ENCODE results near the gene KIAA0513. TPM values are rescaled to one million over a fixed set of nuclear protein-coding genes. Genes with fewer than 3 reads are reported as not detected.

Gene KIAA0513
- total and polyA plus RNA-seq, 2 donors (not counting 3 experiments of a cell fraction or from before 2014, with no cell fraction given), result 1.8 to 4.3 TPM

DNA sequence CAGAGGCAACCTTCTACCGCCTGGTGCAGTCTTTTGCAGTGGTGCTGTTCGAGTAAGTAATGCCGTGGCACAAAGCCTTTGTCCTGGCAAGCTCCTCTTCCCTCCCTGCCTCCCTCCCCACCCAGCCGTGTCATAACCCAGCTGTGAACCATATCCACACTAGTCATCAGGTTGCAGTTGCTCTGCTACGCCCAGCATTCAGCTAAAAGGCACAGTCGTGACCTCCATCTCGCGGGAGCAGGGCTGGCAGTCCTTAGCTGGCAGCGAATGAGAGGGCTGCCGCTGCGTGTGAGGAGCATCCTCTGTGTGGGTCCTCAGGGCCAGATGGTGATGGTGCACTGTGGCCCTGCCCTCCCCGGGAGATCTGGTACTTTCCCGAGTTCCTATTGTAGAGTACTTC lies 45.4 kb downstream of the KIAA0513 start:
- Histone ChIP-seq H3K9me1 (replicated peaks; ENCODE audit: control insufficient read depth, extremely low read depth, insufficient read depth, low read length) (no peaks in the 10 kb centered on the region), H3K36me3 (ENCODE audit: control insufficient read depth in 2 of 2, extremely low read depth in 1 of 2, insufficient read depth in 2 of 2, low read length in 2 of 2) (no peaks in the 10 kb centered on the region), H3K4me3 (replicated peaks in 1 of 3; ENCODE audit: insufficient read depth in 1 of 3, low read depth in 1 of 3, low read length in 3 of 3) (no peak overlapping the region), H3K27ac (ENCODE audit: insufficient read depth, low read depth, low read length) (no peak overlapping the region), H3K4me2 (ENCODE audit: insufficient read depth, low read length) (no peak overlapping the region), H2AFZ (ENCODE audit: low read depth, low read length) (no peak overlapping the region), H3K9ac (replicated peaks; ENCODE audit: extremely low read depth, insufficient read depth, low read length) (no peak overlapping the region), H3K27me3 (ENCODE audit: control insufficient read depth in 2 of 2, insufficient read depth in 2 of 2, low read length in 2 of 2) (no peaks in the 10 kb centered on the region), H4K20me1 (replicated peaks; ENCODE audit: control insufficient read depth, extremely low read depth, insufficient read depth, low read length) (no peaks in the 10 kb centered on the region), H3K79me2 (ENCODE audit: control insufficient read depth, insufficient read depth, low read length) (no peaks in the 10 kb centered on the region), H3K4me1 (ENCODE audit: control insufficient read depth, extremely low read depth, insufficient read depth, low read length) (no peaks in the 10 kb centered on the region), H3K9me3 (replicated peaks; ENCODE audit: control insufficient read depth, insufficient read depth, low read length) (no peaks in the 10 kb centered on the region)
- no peak for DNase-seq (ENCODE audit: low read depth, low spot score)
- intact Hi-C loops (cut with micrococcal nuclease), result no loop called here
- no TSS peak for BruUV-seq (replicated peaks)
- CTCF ChIA-PET, result interaction anchor here (0.6 to 2.2 kb wide), 4 partner anchors 14 to 102 kb away, joined by 3 to 9 read pairs (median 3); no protein-coding TSS in a partner anchor
- FAIRE-seq, result no peak
- no peak for TF ChIP-seq POLR2A (IDR thresholded peaks at IDR 0.05; ENCODE audit: low read depth, low read length)
- TF ChIP-seq POLR2AphosphoS5 (IDR thresholded peaks at IDR 0.05; ENCODE audit: insufficient read depth, low read depth, low read length), result no peak
- TF ChIP-seq GATA2 (IDR thresholded peaks at IDR 0.05; ENCODE audit: insufficient read depth, insufficient read length, low read depth, low read length), result no peak
- no peak for TF ChIP-seq EZH2 (IDR thresholded peaks at IDR 0.05; ENCODE audit: borderline replicate concordance, low read depth, low read length, severe bottlenecking)
- TF ChIP-seq, protein P1, sequence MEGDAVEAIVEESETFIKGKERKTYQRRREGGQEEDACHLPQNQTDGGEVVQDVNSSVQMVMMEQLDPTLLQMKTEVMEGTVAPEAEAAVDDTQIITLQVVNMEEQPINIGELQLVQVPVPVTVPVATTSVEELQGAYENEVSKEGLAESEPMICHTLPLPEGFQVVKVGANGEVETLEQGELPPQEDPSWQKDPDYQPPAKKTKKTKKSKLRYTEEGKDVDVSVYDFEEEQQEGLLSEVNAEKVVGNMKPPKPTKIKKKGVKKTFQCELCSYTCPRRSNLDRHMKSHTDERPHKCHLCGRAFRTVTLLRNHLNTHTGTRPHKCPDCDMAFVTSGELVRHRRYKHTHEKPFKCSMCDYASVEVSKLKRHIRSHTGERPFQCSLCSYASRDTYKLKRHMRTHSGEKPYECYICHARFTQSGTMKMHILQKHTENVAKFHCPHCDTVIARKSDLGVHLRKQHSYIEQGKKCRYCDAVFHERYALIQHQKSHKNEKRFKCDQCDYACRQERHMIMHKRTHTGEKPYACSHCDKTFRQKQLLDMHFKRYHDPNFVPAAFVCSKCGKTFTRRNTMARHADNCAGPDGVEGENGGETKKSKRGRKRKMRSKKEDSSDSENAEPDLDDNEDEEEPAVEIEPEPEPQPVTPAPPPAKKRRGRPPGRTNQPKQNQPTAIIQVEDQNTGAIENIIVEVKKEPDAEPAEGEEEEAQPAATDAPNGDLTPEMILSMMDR (IDR thresholded peaks at IDR 0.05; ENCODE audit: extremely low read depth in 1 of 2, insufficient read depth in 1 of 2, low read depth in 1 of 2, low read length in 2 of 2), result no peak
- TF ChIP-seq MYC (IDR thresholded peaks at IDR 0.05; ENCODE audit: low read depth, low read length), result no peak
- no peak for TF ChIP-seq FOS (IDR thresholded peaks at IDR 0.05; ENCODE audit: borderline replicate concordance, insufficient read depth, low read length)
- POLR2A ChIA-PET, result no interaction called here
- dilution Hi-C loops (cut with MboI; ENCODE audit: extremely low pct_ligation_motif_present, low sequenced_read_pairs), result no loop called here

All from endothelial cell of umbilical vein (primary cell).